Nephron progenitor cell (in vitro differentiated cells): Measurements from ENCODE around the gene PDHX.

Experiments
- DNase-seq: peaks from one replicate; pipeline ENCODE4 v3.0.0; 2021
- H3K27ac Mint-ChIP-seq: 2 replicates; pipeline ENCODE4 v1.8.0; 2021; ENCODE audit warnings: mild to moderate bottlenecking, moderate library complexity, mixed read lengths
- H3K27me3 Mint-ChIP-seq: 2 replicates; pipeline ENCODE4 v1.8.0; 2021; ENCODE audit warnings: mild to moderate bottlenecking, low read depth, mixed read lengths; ENCODE audit not compliant: poor library complexity
- H3K36me3 Mint-ChIP-seq: 2 replicates; pipeline ENCODE4 v1.8.0; 2021; ENCODE audit warnings: low read depth, mixed read lengths
- H3K4me1 Mint-ChIP-seq: 2 replicates; pipeline ENCODE4 v1.8.0; 2021; ENCODE audit warnings: mixed read lengths
- H3K4me3 Mint-ChIP-seq: 2 replicates; pipeline ENCODE4 v1.8.0; 2021; ENCODE audit warnings: mild to moderate bottlenecking, moderate library complexity, mixed read lengths
- H3K9me3 Mint-ChIP-seq: 2 replicates; pipeline ENCODE4 v1.8.0; 2021; ENCODE audit warnings: mild to moderate bottlenecking, moderate library complexity, mixed read lengths
- TF ChIP-seq, protein P1 (sequence below): fragments of 200-600 bp; sonication (generic); IDR thresholded peaks from 2 replicates; pipeline ENCODE4 v1.5.0; 2021; ENCODE audit warnings: antibody characterized with exemption

The PDHX gene

GRCh38 chr11:35041070-35041554 lies 124.7 kb downstream of the PDHX start:
- no peak for DNase-seq
- peaks cover 10% of the 10 kb centered on the region for H3K27me3 Mint-ChIP-seq
- no peaks in the 10 kb centered on the region for H3K4me1 Mint-ChIP-seq
- no peaks in the 10 kb centered on the region for H3K36me3 Mint-ChIP-seq
- no peak overlapping the region for H3K27ac Mint-ChIP-seq
- H3K9me3 Mint-ChIP-seq, result no peaks in the 10 kb centered on the region
- H3K4me3 Mint-ChIP-seq, result no peak overlapping the region
- TF ChIP-seq, protein P1, sequence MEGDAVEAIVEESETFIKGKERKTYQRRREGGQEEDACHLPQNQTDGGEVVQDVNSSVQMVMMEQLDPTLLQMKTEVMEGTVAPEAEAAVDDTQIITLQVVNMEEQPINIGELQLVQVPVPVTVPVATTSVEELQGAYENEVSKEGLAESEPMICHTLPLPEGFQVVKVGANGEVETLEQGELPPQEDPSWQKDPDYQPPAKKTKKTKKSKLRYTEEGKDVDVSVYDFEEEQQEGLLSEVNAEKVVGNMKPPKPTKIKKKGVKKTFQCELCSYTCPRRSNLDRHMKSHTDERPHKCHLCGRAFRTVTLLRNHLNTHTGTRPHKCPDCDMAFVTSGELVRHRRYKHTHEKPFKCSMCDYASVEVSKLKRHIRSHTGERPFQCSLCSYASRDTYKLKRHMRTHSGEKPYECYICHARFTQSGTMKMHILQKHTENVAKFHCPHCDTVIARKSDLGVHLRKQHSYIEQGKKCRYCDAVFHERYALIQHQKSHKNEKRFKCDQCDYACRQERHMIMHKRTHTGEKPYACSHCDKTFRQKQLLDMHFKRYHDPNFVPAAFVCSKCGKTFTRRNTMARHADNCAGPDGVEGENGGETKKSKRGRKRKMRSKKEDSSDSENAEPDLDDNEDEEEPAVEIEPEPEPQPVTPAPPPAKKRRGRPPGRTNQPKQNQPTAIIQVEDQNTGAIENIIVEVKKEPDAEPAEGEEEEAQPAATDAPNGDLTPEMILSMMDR, result no peak

DNA sequence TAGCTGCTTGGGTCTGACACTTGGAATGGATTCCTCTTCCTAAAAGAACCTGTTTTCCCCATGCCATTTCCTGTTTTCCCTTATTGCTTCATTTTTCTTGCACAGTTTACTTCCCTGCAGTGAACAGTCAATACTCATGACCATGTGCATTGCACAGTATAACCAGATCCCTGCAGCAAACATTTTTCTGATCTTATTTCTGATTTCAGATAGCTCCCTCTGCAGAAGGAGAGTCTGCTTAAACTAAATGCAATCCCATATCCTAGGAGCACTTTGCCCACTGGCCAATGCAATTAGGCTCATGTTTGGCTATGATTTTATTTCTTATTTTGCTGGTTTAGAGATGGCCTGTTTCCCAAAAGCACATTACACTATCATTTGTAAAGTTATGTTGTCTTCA lies 125.8 kb downstream of the PDHX start:
- no peak overlapping the region for H3K4me3 Mint-ChIP-seq
- no peaks in the 10 kb centered on the region for H3K36me3 Mint-ChIP-seq
- DNase-seq, result no peak
- H3K4me1 Mint-ChIP-seq, result no peaks in the 10 kb centered on the region
- no peaks in the 10 kb centered on the region for H3K9me3 Mint-ChIP-seq
- H3K27me3 Mint-ChIP-seq, result peaks cover 13% of the 10 kb centered on the region
- TF ChIP-seq, protein P1, result no peak
- H3K27ac Mint-ChIP-seq, result no peak overlapping the region

- TF ChIP-seq, protein P1, result no peak
- Mint-ChIP-seq H3K4me1 (no peaks in the 10 kb centered on the region), H3K9me3 (peaks cover 3% of the 10 kb centered on the region), H3K27me3 (peaks cover 17% of the 10 kb centered on the region), H3K36me3 (no peaks in the 10 kb centered on the region), H3K27ac (no peak overlapping the region), H3K4me3 (no peak overlapping the region)
- no peak for DNase-seq
These were observed 126.5 kb downstream of the PDHX start for GRCh38 chr11:35042913-35043312.

- peaks cover 5% of the 10 kb centered on the region for H3K36me3 Mint-ChIP-seq
- H3K4me1 Mint-ChIP-seq, result no peaks in the 10 kb centered on the region
- DNase-seq, result no peak
- H3K4me3 Mint-ChIP-seq, result no peak overlapping the region
- peaks cover 15% of the 10 kb centered on the region for H3K27me3 Mint-ChIP-seq
- TF ChIP-seq, protein P1, result no peak
- H3K27ac Mint-ChIP-seq, result no peak overlapping the region
- peaks cover 13% of the 10 kb centered on the region for H3K9me3 Mint-ChIP-seq
These were observed 127.5 kb downstream of the PDHX start for GRCh38 chr11:35043936-35044335.

DNA sequence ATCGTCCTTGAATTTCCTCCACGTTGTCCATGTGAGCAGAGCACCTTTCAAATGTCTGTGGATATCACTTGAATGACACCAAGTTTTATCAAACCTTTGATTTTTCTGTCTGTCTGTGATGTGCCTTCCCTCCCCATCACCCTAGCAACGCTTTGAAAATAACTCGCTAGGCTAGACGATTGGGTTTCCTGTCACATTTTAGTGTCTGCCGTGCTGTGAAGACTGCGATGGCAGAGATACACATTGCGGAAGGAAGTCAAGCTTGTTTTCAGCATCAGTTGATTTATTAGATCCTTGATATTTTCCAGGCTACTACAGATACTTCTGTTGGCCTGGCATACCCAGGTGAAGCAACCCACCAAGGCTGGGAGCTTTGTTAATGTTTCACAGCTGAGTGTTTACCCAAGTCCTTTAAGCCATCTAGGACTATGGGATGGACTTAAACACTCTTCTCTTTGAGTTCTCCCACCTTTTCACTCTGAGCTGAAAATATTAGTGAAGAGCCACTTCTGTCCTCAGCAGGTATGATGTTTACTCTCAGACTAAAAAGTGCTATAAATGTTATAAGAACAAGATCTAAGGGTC lies 128.9 kb downstream of the PDHX start:
- DNase-seq, result no peak
- no peak overlapping the region for H3K27ac Mint-ChIP-seq

More for the DNA sequence above, 128.9 kb downstream of the PDHX start:
- peaks cover 12% of the 10 kb centered on the region for H3K27me3 Mint-ChIP-seq
- peaks cover 24% of the 10 kb centered on the region for H3K9me3 Mint-ChIP-seq
- no peak overlapping the region for H3K4me3 Mint-ChIP-seq
- no peaks in the 10 kb centered on the region for H3K4me1 Mint-ChIP-seq
- H3K36me3 Mint-ChIP-seq, result peaks cover 5% of the 10 kb centered on the region
- TF ChIP-seq, protein P1, result no peak
